HCT116 (cell line): ENCODE data around the gene HOXB13. TPM values are rescaled to one million over a fixed set of nuclear protein-coding genes. Genes with fewer than 3 reads are reported as not detected.

Source experiments
- ATAC-seq: fragments of 200-7000 bp; cut with Tn5 transposase; 2 replicates; pipeline ENCODE4 v1.9.1; 2020; ENCODE audit warnings: mild to moderate bottlenecking, moderate library complexity
- BruUV-seq: library from RNA; stranded (reverse); fragments of 400-500 nt; replicated peaks from 2 replicates; lab custom pipeline; 2021; lab: Mats Ljungman, UMichigan
- CTCF ChIA-PET: fragments of 300-600 bp; sonication (Branson Sonifier 250); formaldehyde crosslinking; loops from one replicate; lab custom pipeline; 2021; ENCODE audit warnings: antibody characterized with exemption; lab: Charles Lee
- POLR2A ChIA-PET: fragments of 300-600, 350-600 bp; sonication (Branson Sonifier 250); formaldehyde crosslinking; loops from one replicate; lab custom pipeline; 2021; ENCODE audit warnings: antibody characterized with exemption; lab: Charles Lee
- RAD21 ChIA-PET, 2 experiments: fragments of 300-600 bp; sonication (Branson Sonifier 250); formaldehyde crosslinking; loops; one replicate each; lab custom pipeline; 2023; ENCODE audit warnings: low total read pairs in 2 of 2; ENCODE audit not compliant: uncharacterized antibody in 2 of 2, unreplicated experiment in 2 of 2, low non-redundant PET in 1 of 2; lab: Charles Lee
- DNase-seq: peaks from one replicate; pipeline ENCODE4 v3.0.0-alpha.2; 2010; ENCODE audit warnings: low read depth, low spot score
- H2AFZ ChIP-seq: fragments of 200-600 bp; shearing (Covaris generic), sonication (generic); 2 replicates; pipeline ENCODE4 v1.6.1; 2017; ENCODE audit warnings: low read depth, mixed run types, mixed read lengths, antibody characterized with exemption, low read length; ENCODE audit not compliant: poor library complexity, severe bottlenecking
- H3K27ac ChIP-seq: 2 replicates; pipeline ENCODE4 v1.5.1; 2012; ENCODE audit warnings: low read depth, low read length
- H3K27me3 ChIP-seq: fragments of 200-600 bp; sonication (generic); 2 replicates; pipeline ENCODE4 v1.6.1; 2016; ENCODE audit warnings: mixed run types, low read length, mixed read lengths; ENCODE audit not compliant: insufficient read depth
- H3K36me3 ChIP-seq, 2 experiments: fragments of 200-500 bp in 1 of 2; fragments of 200-600 bp in 1 of 2; sonication (Bioruptor generic) in 1 of 2; sonication (generic) in 1 of 2; 2 replicates each; pipeline versions ENCODE4 v1.5.1 to v1.6.1; 2014 to 2016; ENCODE audit warnings: low read length in 2 of 2, inconsistent platforms in 1 of 2, mixed read lengths in 1 of 2, mixed run types in 1 of 2; ENCODE audit not compliant: insufficient read depth in 2 of 2, control insufficient read depth in 1 of 2
- H3K4me1 ChIP-seq, 2 experiments: fragments of 200-600 bp in 1 of 2; sonication (generic) in 1 of 2; 2 replicates each; pipeline versions ENCODE4 v1.5.1 to v1.6.1; 2012 to 2017; ENCODE audit warnings: low read length in 2 of 2, inconsistent platforms in 1 of 2, mild to moderate bottlenecking in 1 of 2, mixed read lengths in 1 of 2, mixed run types in 1 of 2, moderate library complexity in 1 of 2; ENCODE audit not compliant: insufficient read depth in 2 of 2, control insufficient read depth in 1 of 2
- H3K4me2 ChIP-seq: fragments of 200-600 bp; sonication (generic); 2 replicates; pipeline ENCODE4 v1.6.1; 2017; ENCODE audit warnings: mixed run types, low read length, mixed read lengths
- H3K4me3 ChIP-seq, 2 experiments: fragments of 200-600 bp in 1 of 2; sonication (generic) in 1 of 2; replicated peaks in 1 of 2; 2 replicates each; pipeline ENCODE4 v1.5.1; 2011 to 2016; ENCODE audit warnings: low read length in 2 of 2, control low read depth in 1 of 2, low read depth in 1 of 2, mild to moderate bottlenecking in 1 of 2, mixed read lengths in 1 of 2, mixed run types in 1 of 2
- H3K79me2 ChIP-seq: fragments of 200-600 bp; sonication (generic); 2 replicates; pipeline ENCODE4 v1.6.1; 2017; ENCODE audit warnings: mild to moderate bottlenecking, mixed run types, low read length, moderate library complexity, mixed read lengths; ENCODE audit not compliant: insufficient read depth
- H3K9ac ChIP-seq: fragments of 200-600 bp; sonication (generic); 2 replicates; pipeline ENCODE4 v1.6.1; 2016; ENCODE audit warnings: low read length, mixed read lengths
- H3K9me2 ChIP-seq: fragments of 200-600 bp; sonication (generic), shearing (Covaris generic); 2 replicates; pipeline ENCODE4 v1.6.1; 2017; ENCODE audit warnings: mixed run types, mild to moderate bottlenecking, moderate library complexity; ENCODE audit not compliant: insufficient read depth
- H3K9me3 ChIP-seq, 2 experiments: fragments of 200-500 bp in 1 of 2; fragments of 200-600 bp in 1 of 2; sonication (Bioruptor generic) in 1 of 2; sonication (generic) in 1 of 2; 2 replicates each; pipeline ENCODE4 v1.6.1; 2014 to 2017; ENCODE audit warnings: low read length in 2 of 2, mixed read lengths in 2 of 2, inconsistent platforms in 1 of 2, low read depth in 1 of 2, mild to moderate bottlenecking in 1 of 2, mixed run types in 1 of 2, moderate library complexity in 1 of 2; ENCODE audit not compliant: control insufficient read depth in 1 of 2, insufficient read depth in 1 of 2
- H4K20me1 ChIP-seq: fragments of 200-600 bp; sonication (generic), shearing (Covaris generic); 2 replicates; pipeline ENCODE4 v1.6.1; 2017; ENCODE audit warnings: mixed run types, mild to moderate bottlenecking, moderate library complexity; ENCODE audit not compliant: insufficient read depth
- MAX ChIP-seq: IDR thresholded peaks from 2 replicates; pipeline ENCODE4 v1.6.1; 2012
- REST ChIP-seq: IDR thresholded peaks from 2 replicates; pipeline ENCODE4 v1.6.1; 2012; ENCODE audit warnings: low read depth
- ZFX ChIP-seq: fragments of 450-650 bp; IDR thresholded peaks from 2 replicates; pipeline ENCODE4 v1.6.1; 2017
- intact Hi-C: fragments of 100-400 bp; cut with micrococcal nuclease; formaldehyde crosslinking; loops from 2 replicates; pipeline ENCODE4 v1.10.0; 2022
- total RNA-seq: library from RNA; stranded (reverse); gene quantifications from one replicate; pipeline ENCODE4 v1.2.1, GENCODE V29; 2021; ENCODE audit not compliant: unreplicated experiment

HOXB13 gene
- total RNA-seq, 1 experiment from 2014 or later: 7.8 TPM

- ATAC-seq: no peak
- TF ChIP-seq REST: no peak
- TF ChIP-seq ZFX: no peak
- Histone ChIP-seq H3K9ac (no peak overlapping the region), H3K4me3 (no peak overlapping the region), H3K79me2 (no peaks in the 10 kb centered on the region), H4K20me1 (no peaks in the 10 kb centered on the region), H3K27me3 (peaks cover 38% of the 10 kb centered on the region; the same call in 1 of the 2 replicates), H3K36me3 (no peaks in the 10 kb centered on the region), H3K9me2 (no peaks in the 10 kb centered on the region), H2AFZ (no peak overlapping the region), H3K9me3 (no peaks in the 10 kb centered on the region), H3K4me2 (no peak overlapping the region), H3K27ac (no peak overlapping the region), H3K4me1 (no peaks in the 10 kb centered on the region)
- intact Hi-C loops: no loop called here
- CTCF ChIA-PET: no interaction called here
- no TSS peak for BruUV-seq
- POLR2A ChIA-PET: no interaction called here
- DNase-seq: no peak
- RAD21 ChIA-PET: interaction anchor here in 1 of 2 experiments (1.3 kb wide), 1 partner anchor 144 kb away, joined by 3 read pairs; no protein-coding TSS in a partner anchor
These were observed 6.5 kb upstream of the HOXB13 start for GRCh38 chr17:48735062-48735351.

GRCh38 chr17:48734333-48735061 is 5.9 kb upstream of the HOXB13 start:
- Histone ChIP-seq H3K9me3 (no peaks in the 10 kb centered on the region), H3K4me2 (no peak overlapping the region), H2AFZ (no peak overlapping the region), H3K4me1 (no peaks in the 10 kb centered on the region), H3K36me3 (no peaks in the 10 kb centered on the region), H3K27ac (no peak overlapping the region), H3K4me3 (no peak overlapping the region), H3K9me2 (no peaks in the 10 kb centered on the region), H3K27me3 (peaks cover 38% of the 10 kb centered on the region; the same call in 1 of the 2 replicates), H4K20me1 (no peaks in the 10 kb centered on the region), H3K9ac (no peak overlapping the region), H3K79me2 (no peaks in the 10 kb centered on the region)
- DNase-seq (no peak), ATAC-seq (no peak)
- POLR2A ChIA-PET: no interaction called here
- CTCF ChIA-PET: no interaction called here
- no peak for TF ChIP-seq MAX
- no TSS peak for BruUV-seq
- RAD21 ChIA-PET: interaction anchor here in 1 of 2 experiments (1.3 kb wide), 1 partner anchor 144 kb away, joined by 3 read pairs; no protein-coding TSS in a partner anchor
- intact Hi-C loops: no loop called here
